Gastroesophageal sphincter (tissue), 4 donors: ENCODE results near the gene MEOX2. TPM values are rescaled to one million over a fixed set of nuclear protein-coding genes. Genes with fewer than 3 reads are reported as not detected.

Experiments
- ATAC-seq: fragments of 150-250 bp; one replicate; pipeline ENCODE4 v1.9.1; 2016; ENCODE audit warnings: mild to moderate bottlenecking, moderate library complexity
- H3K27ac ChIP-seq, 4 donors: fragments of 200-600 bp; sonication (generic) in 3 of 4; 1 replicate in 3 of 4; 2 replicates in 1 of 4; pipeline ENCODE4 v1.5.1; 2016 to 2019
- H3K27me3 ChIP-seq: fragments of 200-600 bp; sonication (generic); one replicate; pipeline ENCODE4 v1.5.1; 2019
- H3K36me3 ChIP-seq, 2 donors: fragments of 200-600 bp; sonication (generic); one replicate each; pipeline ENCODE4 v1.5.1; 2019; ENCODE audit warnings: control low read depth in 1 of 2
- H3K4me1 ChIP-seq, 3 donors: fragments of 200-600 bp; sonication (generic); 1 replicate in 2 of 3; 2 replicates in 1 of 3; pipeline ENCODE4 v1.5.1; 2016 to 2019; ENCODE audit warnings: control low read depth in 2 of 3
- H3K4me3 ChIP-seq, 2 donors: fragments of 200-600 bp; sonication (generic); one replicate each; pipeline ENCODE4 v1.5.1; 2019; ENCODE audit warnings: mild to moderate bottlenecking in 1 of 2, moderate library complexity in 1 of 2
- H3K9me3 ChIP-seq, 3 donors: fragments of 200-600 bp; sonication (generic); one replicate each; pipeline ENCODE4 v1.5.1; 2017 to 2019; ENCODE audit warnings: control low read depth in 2 of 3
- EP300 ChIP-seq: sonication (generic); formaldehyde crosslinking; IDR thresholded peaks from one replicate; pipeline ENCODE4 v1.6.1; 2017; ENCODE audit warnings: antibody characterized with exemption, mild to moderate bottlenecking
- POLR2A ChIP-seq, 2 donors: fragments of 450-650 bp; IDR thresholded peaks; one replicate each; pipeline ENCODE4 v1.6.1; 2017; ENCODE audit warnings: antibody characterized with exemption in 2 of 2, mild to moderate bottlenecking in 2 of 2, moderate library complexity in 1 of 2
- POLR2AphosphoS5 ChIP-seq: sonication (generic); formaldehyde crosslinking; IDR thresholded peaks from one replicate; pipeline ENCODE4 v1.6.1; 2017; ENCODE audit warnings: antibody characterized with exemption
- WGBS, 2 donors: methylation state at CpG; one replicate each; pipeline ENCODE4 v1.1.5; 2018; ENCODE audit warnings: low coverage in 1 of 2; 5-methylcytosine and 5-hydroxymethylcytosine counted together
- total RNA-seq, 4 donors: library from RNA; depleted of rRNA; stranded (reverse); fragments of >200 nt; gene quantifications; one replicate each; pipeline ENCODE4 v1.1.0, GENCODE V29; 2016
- TF ChIP-seq, protein P1 (sequence below), 4 experiments: fragments of 200-600 bp in 2 of 4; fragments of 450-650 bp in 2 of 4; sonication (generic) in 1 of 4; IDR thresholded peaks; one replicate each; pipeline ENCODE4 v1.5.1; 2017 to 2019; ENCODE audit warnings: antibody characterized with exemption in 4 of 4, mild to moderate bottlenecking in 2 of 4, moderate library complexity in 2 of 4

MEOX2 gene
- total RNA-seq, 4 donors from 2014 or later = 4.5 to 28.7 (median 12.5) TPM

DNA sequence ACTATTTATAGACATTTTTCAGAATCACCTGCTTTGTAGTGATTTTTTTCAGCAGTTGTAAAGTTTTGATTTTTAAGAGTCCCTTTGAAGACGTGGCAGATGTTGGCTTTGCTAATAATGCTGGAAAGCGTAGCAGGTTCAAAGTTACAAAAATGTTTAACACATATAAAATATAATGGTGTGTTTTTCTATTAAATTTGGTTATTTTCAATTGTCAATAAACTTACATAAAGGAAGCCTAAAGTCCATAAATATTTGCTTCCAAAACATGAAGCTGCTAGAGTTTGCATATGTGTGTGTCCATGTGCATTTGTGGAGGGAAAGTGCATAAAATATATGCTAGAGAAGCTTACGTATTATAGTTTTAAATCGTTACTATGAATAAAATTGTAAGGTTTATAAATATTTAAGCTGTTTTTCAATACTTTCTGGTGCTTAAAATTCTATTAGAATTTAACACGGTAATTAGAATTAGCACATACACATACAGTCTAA, 3.7 kb downstream of the MEOX2 start:
- ATAC-seq = no peak
- peak overlapping the region; percentile 61 to 63 for H3K4me3 ChIP-seq
- H3K27ac ChIP-seq = peak overlapping the region; percentile 53 to 86 (median 73)
- no peaks in the 10 kb centered on the region for H3K9me3 ChIP-seq
- H3K4me1 ChIP-seq = peaks cover 0 to 29% (median 0%) of the 10 kb centered on the region in 3 donors
- WGBS, 2 donors = 54 to 67% methylated on average over 5 of the region's 5 CpGs
- TF ChIP-seq, protein P1, sequence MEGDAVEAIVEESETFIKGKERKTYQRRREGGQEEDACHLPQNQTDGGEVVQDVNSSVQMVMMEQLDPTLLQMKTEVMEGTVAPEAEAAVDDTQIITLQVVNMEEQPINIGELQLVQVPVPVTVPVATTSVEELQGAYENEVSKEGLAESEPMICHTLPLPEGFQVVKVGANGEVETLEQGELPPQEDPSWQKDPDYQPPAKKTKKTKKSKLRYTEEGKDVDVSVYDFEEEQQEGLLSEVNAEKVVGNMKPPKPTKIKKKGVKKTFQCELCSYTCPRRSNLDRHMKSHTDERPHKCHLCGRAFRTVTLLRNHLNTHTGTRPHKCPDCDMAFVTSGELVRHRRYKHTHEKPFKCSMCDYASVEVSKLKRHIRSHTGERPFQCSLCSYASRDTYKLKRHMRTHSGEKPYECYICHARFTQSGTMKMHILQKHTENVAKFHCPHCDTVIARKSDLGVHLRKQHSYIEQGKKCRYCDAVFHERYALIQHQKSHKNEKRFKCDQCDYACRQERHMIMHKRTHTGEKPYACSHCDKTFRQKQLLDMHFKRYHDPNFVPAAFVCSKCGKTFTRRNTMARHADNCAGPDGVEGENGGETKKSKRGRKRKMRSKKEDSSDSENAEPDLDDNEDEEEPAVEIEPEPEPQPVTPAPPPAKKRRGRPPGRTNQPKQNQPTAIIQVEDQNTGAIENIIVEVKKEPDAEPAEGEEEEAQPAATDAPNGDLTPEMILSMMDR (IDR thresholded peaks at IDR 0.05) = no peak
- TF ChIP-seq POLR2A (IDR thresholded peaks at IDR 0.05) (no peak), EP300 (no peak), POLR2AphosphoS5 (no peak)
- no peaks in the 10 kb centered on the region for H3K36me3 ChIP-seq
- peaks cover 53% of the 10 kb centered on the region for H3K27me3 ChIP-seq

GRCh38 chr7:15682111-15682510, 4.4 kb downstream of the MEOX2 start:
- H3K36me3 ChIP-seq = no peaks in the 10 kb centered on the region
- H3K27ac ChIP-seq = peak overlapping the region in 2 of 4 donors; percentile 12 to 86
- H3K27me3 ChIP-seq = peaks cover 46% of the 10 kb centered on the region
- no peaks in the 10 kb centered on the region for H3K9me3 ChIP-seq
- TF ChIP-seq, protein P1 (IDR thresholded peaks at IDR 0.05) = no peak
- TF ChIP-seq EP300 (no peak), POLR2AphosphoS5 (no peak), POLR2A (IDR thresholded peaks at IDR 0.05) (no peak)
- peak overlapping the region; percentile 61 to 63 for H3K4me3 ChIP-seq
- peaks cover 0 to 23% (median 0%) of the 10 kb centered on the region in 3 donors for H3K4me1 ChIP-seq
- no peak for ATAC-seq

- Histone ChIP-seq H3K27me3 (peaks cover 41% of the 10 kb centered on the region), H3K27ac (peak overlapping the region in 2 of 4 donors; percentile 12 to 86), H3K36me3 (no peaks in the 10 kb centered on the region), H3K9me3 (no peaks in the 10 kb centered on the region), H3K4me1 (peaks cover 0 to 19% (median 0%) of the 10 kb centered on the region in 3 donors), H3K4me3 (no peak overlapping the region)
- 78 to 86% methylated on average over 2 of the region's 2 CpGs for WGBS, 2 donors
- TF ChIP-seq, protein P1 (IDR thresholded peaks at IDR 0.05) = no peak
- TF ChIP-seq EP300 (no peak), POLR2A (IDR thresholded peaks at IDR 0.05) (no peak), POLR2AphosphoS5 (no peak)
- no peak for ATAC-seq
Observed at GRCh38 chr7:15681631-15682030, 4.9 kb downstream of the MEOX2 start.

- Histone ChIP-seq H3K27me3 (peaks cover 37% of the 10 kb centered on the region), H3K27ac (peak overlapping the region in 1 of 4 donors; percentile 86), H3K36me3 (no peaks in the 10 kb centered on the region), H3K4me1 (peaks cover 0 to 14% (median 0%) of the 10 kb centered on the region in 3 donors), H3K9me3 (no peaks in the 10 kb centered on the region), H3K4me3 (no peak overlapping the region)
- no peak for ATAC-seq
- 79 to 83% methylated on average over 1 of the region's 1 CpG for WGBS, 2 donors
- TF ChIP-seq POLR2A (IDR thresholded peaks at IDR 0.05) = no peak
- no peak for TF ChIP-seq POLR2AphosphoS5
- TF ChIP-seq, protein P1 (IDR thresholded peaks at IDR 0.05) = no peak
- no peak for TF ChIP-seq EP300
Observed at GRCh38 chr7:15681186-15681585, 5.3 kb downstream of the MEOX2 start.

GRCh38 chr7:15680446-15680845, 6.0 kb downstream of the MEOX2 start:
- peak overlapping the region in 3 of 4 donors; percentile 25 to 86 (median 54) for H3K27ac ChIP-seq
- ATAC-seq = no peak
- TF ChIP-seq, protein P1 (IDR thresholded peaks at IDR 0.05) = no peak
- no peak for TF ChIP-seq EP300
- no peak for TF ChIP-seq POLR2A (IDR thresholded peaks at IDR 0.05)
- TF ChIP-seq POLR2AphosphoS5 = no peak

More at GRCh38 chr7:15680446-15680845, 6.0 kb downstream of the MEOX2 start:
- Histone ChIP-seq H3K4me3 (peak overlapping the region in 1 of 2 donors; percentile 8), H3K9me3 (no peaks in the 10 kb centered on the region), H3K4me1 (peaks cover 0 to 7% (median 0%) of the 10 kb centered on the region in 3 donors), H3K36me3 (no peaks in the 10 kb centered on the region), H3K27me3 (peaks cover 29% of the 10 kb centered on the region)
- WGBS, 2 donors = 70 to 87% methylated on average over 3 of the region's 3 CpGs
